Measurements from ENCODE around the gene RAD51D. TPM values are rescaled to one million over a fixed set of nuclear protein-coding genes. Genes with fewer than 3 reads are reported as not detected.
"Not testable (repeated sequence)": the region's sequence is repeated elsewhere in the genome, so short reads cannot be mapped to it uniquely, and the experiment has no call there.

RAD51D gene
- polyA plus RNA-seq, 3 donors: 11.7 to 12.6 (median 12.1) TPM

DNA sequence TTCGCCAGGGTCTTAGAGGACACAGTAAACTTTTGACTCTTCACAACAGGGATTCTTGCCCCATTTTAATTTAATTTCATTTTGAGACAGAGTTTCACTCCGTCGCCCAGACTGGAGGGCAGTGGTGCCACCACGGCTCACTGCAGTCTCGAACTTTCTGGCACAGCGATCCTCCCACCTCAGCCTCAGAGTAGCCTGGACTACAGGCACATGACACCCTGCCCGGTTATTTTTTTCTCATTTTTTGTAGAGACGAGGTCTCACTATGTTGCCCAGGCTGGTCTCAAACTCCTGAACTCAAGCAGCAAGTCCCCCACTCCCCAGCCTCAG, 22.8 kb upstream of the RAD51D start:
- no peak for DNase-seq (ENCODE audit: low read depth in 3 of 3, low spot score in 2 of 3)

- peak in 1 of 3 donors; percentile 50 for DNase-seq (ENCODE audit: low read depth in 3 of 3, low spot score in 2 of 3)
Measured at GRCh38 chr17:35141681-35142466, 22.2 kb upstream of the RAD51D start, which contains the start of gene NLE1. Gene NLE1 (minus strand): TSS chr17:35142303. CDS start chr17:35142275, 28 bp downstream.

- no peak for DNase-seq (ENCODE audit: low read depth in 3 of 3, low spot score in 2 of 3)
Measured at GRCh38 chr17:35138218-35138617, 18.6 kb upstream of the RAD51D start.

GRCh38 chr17:35135322-35135721, 15.7 kb upstream of the RAD51D start:
- DNase-seq (ENCODE audit: low read depth in 3 of 3, low spot score in 2 of 3): no peak

- DNase-seq (ENCODE audit: low read depth in 3 of 3, low spot score in 2 of 3): no peak
Measured at GRCh38 chr17:35132816-35133550, 13.3 kb upstream of the RAD51D start.

GRCh38 chr17:35132099-35132498, 12.4 kb upstream of the RAD51D start:
- no peak for DNase-seq (ENCODE audit: low read depth in 3 of 3, low spot score in 2 of 3)

GRCh38 chr17:35130392-35130791, 10.7 kb upstream of the RAD51D start:
- DNase-seq (ENCODE audit: low read depth in 3 of 3, low spot score in 2 of 3): no peak

DNA sequence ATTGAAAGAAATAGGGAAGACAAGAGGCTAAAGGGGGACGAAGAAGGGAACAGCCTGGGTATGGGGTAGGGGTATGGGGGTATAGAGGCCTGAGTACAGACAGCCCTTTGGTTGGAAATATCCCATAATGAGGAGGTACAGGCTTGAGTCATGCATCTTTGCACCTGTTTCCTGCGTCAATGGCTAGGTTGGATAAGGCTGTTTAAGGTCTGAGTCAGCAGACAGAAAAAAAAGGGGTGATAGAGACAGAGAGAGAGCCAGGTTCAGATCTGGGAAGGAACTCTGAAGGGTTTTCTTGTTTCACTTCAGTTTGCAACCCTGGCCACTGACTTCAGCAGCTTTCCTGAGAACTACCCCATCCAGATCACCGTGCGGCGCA, 10.3 kb upstream of the RAD51D start:
- DNase-seq (ENCODE audit: low read depth in 3 of 3, low spot score in 2 of 3): no peak

- DNase-seq (ENCODE audit: low read depth in 3 of 3, low spot score in 2 of 3): no peak
Measured at GRCh38 chr17:35129154-35129972, 9.7 kb upstream of the RAD51D start.

- DNase-seq (ENCODE audit: low read depth in 3 of 3, low spot score in 2 of 3): no peak
Measured at GRCh38 chr17:35127751-35128514, 8.3 kb upstream of the RAD51D start.

- DNase-seq (ENCODE audit: low read depth in 3 of 3, low spot score in 2 of 3): no peak
Measured at GRCh38 chr17:35121315-35121714, 1.7 kb upstream of the RAD51D start, which contains the start of gene FNDC8. Gene FNDC8 (plus strand): TSS chr17:35121615. CDS start chr17:35121694, 79 bp downstream.

DNA sequence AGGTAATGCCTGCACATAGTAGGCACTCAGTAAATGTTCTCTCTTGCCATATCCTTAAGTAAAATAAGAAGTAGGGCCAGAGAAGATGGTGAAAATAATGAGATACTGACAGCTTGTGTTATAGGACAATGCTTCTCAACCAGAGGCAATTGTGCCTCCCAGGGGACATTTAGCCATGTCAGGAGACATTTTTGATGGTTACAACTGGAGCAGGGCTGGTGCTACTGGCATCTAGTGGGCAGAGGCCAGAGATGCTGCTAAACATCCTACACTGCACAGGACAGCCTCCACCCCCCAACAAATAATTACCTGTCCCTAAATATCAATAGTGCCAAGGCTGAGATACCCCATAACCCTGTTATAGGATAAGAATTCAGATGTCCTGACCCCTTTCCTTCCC, 1.7 kb downstream of the RAD51D start:
- no peak for DNase-seq (ENCODE audit: low read depth in 3 of 3, low spot score in 2 of 3)

GRCh38 chr17:35116845-35117244, 2.8 kb downstream of the RAD51D start:
- no peak for DNase-seq (ENCODE audit: low read depth in 3 of 3, low spot score in 2 of 3)

GRCh38 chr17:35110791-35111190, 8.9 kb downstream of the RAD51D start:
- not testable (repeated sequence) for DNase-seq (ENCODE audit: low read depth in 3 of 3, low spot score in 2 of 3)

- DNase-seq (ENCODE audit: low read depth in 3 of 3, low spot score in 2 of 3): no peak
Measured at GRCh38 chr17:35104844-35105450, 14.7 kb downstream of the RAD51D start.

- no peak for DNase-seq (ENCODE audit: low read depth in 3 of 3, low spot score in 2 of 3)
Measured at GRCh38 chr17:35103271-35103670, 16.4 kb downstream of the RAD51D start.

DNA sequence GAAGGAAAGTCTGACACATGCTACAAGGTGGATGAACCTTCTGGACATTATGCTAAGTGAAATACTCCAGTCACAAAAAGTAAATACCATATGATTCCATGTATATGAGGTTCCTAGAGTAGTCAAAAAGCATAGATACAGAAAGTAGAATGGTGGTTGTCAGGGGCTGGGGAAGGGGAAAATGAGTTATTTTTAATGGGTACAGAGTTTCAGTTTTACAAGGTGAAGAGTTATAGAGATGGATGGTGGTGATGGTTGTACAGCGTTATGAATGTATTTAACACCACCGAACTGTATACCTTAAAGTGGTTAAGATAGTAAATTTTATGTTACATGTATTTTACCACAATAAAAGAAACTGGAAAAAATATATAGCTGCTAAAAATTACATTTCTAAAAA, 17.9 kb downstream of the RAD51D start:
- DNase-seq (ENCODE audit: low read depth in 3 of 3, low spot score in 2 of 3): no peak

- DNase-seq (ENCODE audit: low read depth in 3 of 3, low spot score in 2 of 3): no peak
Measured at GRCh38 chr17:35101036-35101435, 18.6 kb downstream of the RAD51D start.

DNA sequence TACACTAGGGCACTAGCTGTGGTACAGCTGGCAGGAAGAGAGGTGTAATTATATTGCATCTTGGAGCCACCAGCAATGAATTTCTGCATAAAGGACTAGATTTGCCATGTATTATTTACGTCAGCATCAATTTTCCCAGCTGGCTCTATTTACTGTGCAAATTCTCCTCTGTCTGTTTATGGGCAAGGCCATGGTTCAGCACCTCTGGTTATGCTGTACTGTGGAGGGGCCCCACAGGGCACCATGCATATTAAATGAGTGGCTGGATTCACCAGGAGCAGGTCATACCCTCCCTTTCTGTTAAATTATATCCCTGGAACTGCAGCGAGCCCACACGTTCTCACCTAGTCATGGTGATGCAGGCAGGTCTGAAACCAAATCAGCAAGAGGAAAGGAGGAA, 19.8 kb downstream of the RAD51D start:
- no peak for DNase-seq (ENCODE audit: low read depth in 3 of 3, low spot score in 2 of 3)

- no peak for DNase-seq (ENCODE audit: low read depth in 3 of 3, low spot score in 2 of 3)
Measured at GRCh38 chr17:35097776-35098175, 21.9 kb downstream of the RAD51D start.
